Activated CD8-positive, alpha-beta memory T cell treated with anti-CD3 and anti-CD28 coated beads, Interleukin-2, amount 10 ng/mL, durations not matched to agents 7 days and 5 days (primary cell): Measurements from ENCODE around the gene NRL. TPM values are rescaled to one million over a fixed set of nuclear protein-coding genes. Genes with fewer than 3 reads are reported as not detected.

Experiments used
- ATAC-seq: fragments of 150-1000 bp; cut with Tn5 transposase; one replicate; pipeline ENCODE4 v1.10.0; 2021; ENCODE audit warnings: moderate library complexity
- CTCF ChIA-PET: fragments of 350-600 bp; sonication (Branson Sonifier 250); formaldehyde crosslinking; loops from one replicate; lab custom pipeline; 2021; ENCODE audit warnings: antibody characterized with exemption; lab: Charles Lee
- DNase-seq: peaks from one replicate; pipeline ENCODE4 v3.0.0-alpha.2; 2020
- H3K27ac Mint-ChIP-seq: one replicate; pipeline ENCODE4 v1.8.0; 2021; ENCODE audit warnings: mild to moderate bottlenecking, mixed read lengths
- H3K27me3 Mint-ChIP-seq: one replicate; pipeline ENCODE4 v1.8.0; 2021; ENCODE audit warnings: mixed read lengths
- H3K36me3 Mint-ChIP-seq: one replicate; pipeline ENCODE4 v1.8.0; 2021; ENCODE audit warnings: mild to moderate bottlenecking, mixed read lengths
- H3K4me1 Mint-ChIP-seq: one replicate; pipeline ENCODE4 v1.8.0; 2021; ENCODE audit warnings: mixed read lengths
- H3K4me3 Mint-ChIP-seq: one replicate; pipeline ENCODE4 v1.8.0; 2021; ENCODE audit warnings: mild to moderate bottlenecking, moderate library complexity, mixed read lengths
- H3K9me3 Mint-ChIP-seq: one replicate; pipeline ENCODE4 v1.8.0; 2022; ENCODE audit warnings: low read depth, mixed read lengths
- total RNA-seq, 2 experiments: library from RNA; stranded (reverse); gene quantifications; one replicate each; pipeline ENCODE4 v1.2.3, GENCODE V29; 2021

The NRL gene
- 1 to 10 TPM; 2.6 to 3.2 TPM for total RNA-seq

- Mint-ChIP-seq H3K36me3 (peaks cover 33% of the 10 kb centered on the region), H3K27me3 (no peaks in the 10 kb centered on the region), H3K27ac (peak within 1 kb of the TSS; percentile 100), H3K4me1 (peaks cover 30% of the 10 kb centered on the region), H3K9me3 (no peaks in the 10 kb centered on the region), H3K4me3 (peak within 1 kb of the TSS; percentile 99)
- peak; percentile 100 for DNase-seq
- peak; percentile 91 for ATAC-seq
- CTCF ChIA-PET = interaction anchor here (0.5 to 5.3 kb wide), 26 partner anchors 10 to 1132 kb away, joined by 3 to 52 read pairs (median 4); partner anchors contain the start of genes AJUBA, CARMIL3, EMC9 and IRF9
These were observed at the start of gene NRL, which contains the start of gene DCAF11 for GRCh38 chr14:24114532-24115421. Gene NRL (minus strand): TSS chr14:24114949. CDS start chr14:24082848, 32,101 bp downstream. Gene DCAF11 (plus strand): TSS chr14:24114777. CDS start chr14:24115595, 818 bp downstream.

GRCh38 chr14:24162093-24162492 is 47.3 kb upstream of the NRL start:
- Mint-ChIP-seq H3K36me3 (peaks cover 82% of the 10 kb centered on the region), H3K4me1 (peaks cover 54% of the 10 kb centered on the region), H3K4me3 (peak overlapping the region; percentile 93), H3K27ac (peak overlapping the region; percentile 99), H3K9me3 (no peaks in the 10 kb centered on the region), H3K27me3 (no peaks in the 10 kb centered on the region)
- CTCF ChIA-PET = interaction anchor here (1.1 to 5.0 kb wide), 20 partner anchors 9 to 146 kb away, joined by 3 to 99 read pairs (median 8); partner anchors contain the start of genes CARMIL3, CHMP4A, CIDEB and DCAF11
- DNase-seq = no peak
- no peak for ATAC-seq

GRCh38 chr14:24160850-24161804 is 46.4 kb upstream of the NRL start, which contains the start of gene IRF9:
Gene IRF9 (plus strand): TSS chr14:24161265. CDS start chr14:24162145, 880 bp downstream.
- H3K9me3 Mint-ChIP-seq = no peaks in the 10 kb centered on the region
- H3K36me3 Mint-ChIP-seq = peaks cover 78% of the 10 kb centered on the region
- no peaks in the 10 kb centered on the region for H3K27me3 Mint-ChIP-seq
- DNase-seq (peak; percentile 99), ATAC-seq (peak; percentile 87)
- H3K27ac Mint-ChIP-seq = peak within 1 kb of the TSS; percentile 99
- peak within 1 kb of the TSS; percentile 93 for H3K4me3 Mint-ChIP-seq
- CTCF ChIA-PET = interaction anchor here (0.6 to 5.0 kb wide), 34 partner anchors 8 to 270 kb away, joined by 3 to 99 read pairs (median 6); partner anchors contain the start of genes CARMIL3, CHMP4A, CIDEB and DCAF11
- peaks cover 50% of the 10 kb centered on the region for H3K4me1 Mint-ChIP-seq

- DNase-seq = no peak
- peak overlapping the region; percentile 99 for H3K27ac Mint-ChIP-seq
- CTCF ChIA-PET = interaction anchor here (0.6 to 5.0 kb wide), 27 partner anchors 11 to 270 kb away, joined by 3 to 99 read pairs (median 7); partner anchors contain the start of genes CHMP4A, CIDEB, DCAF11 and EMC9
- peaks cover 45% of the 10 kb centered on the region for H3K4me1 Mint-ChIP-seq
- no peaks in the 10 kb centered on the region for H3K27me3 Mint-ChIP-seq
- H3K36me3 Mint-ChIP-seq = peaks cover 78% of the 10 kb centered on the region
- no peak for ATAC-seq
- H3K4me3 Mint-ChIP-seq = no peak overlapping the region
- no peaks in the 10 kb centered on the region for H3K9me3 Mint-ChIP-seq
These were observed 45.7 kb upstream of the NRL start for GRCh38 chr14:24160499-24160849.

- H3K9me3 Mint-ChIP-seq = no peaks in the 10 kb centered on the region
These were observed 45.2 kb upstream of the NRL start for GRCh38 chr14:24159777-24160498.

GRCh38 chr14:24157331-24157730 is 42.6 kb upstream of the NRL start:
- peaks cover 22% of the 10 kb centered on the region for H3K4me1 Mint-ChIP-seq
- H3K4me3 Mint-ChIP-seq = no peak overlapping the region
- H3K27me3 Mint-ChIP-seq = no peaks in the 10 kb centered on the region
- ATAC-seq (no peak), DNase-seq (no peak)
- peaks cover 65% of the 10 kb centered on the region for H3K36me3 Mint-ChIP-seq
- H3K27ac Mint-ChIP-seq = no peak overlapping the region
- no peaks in the 10 kb centered on the region for H3K9me3 Mint-ChIP-seq
- CTCF ChIA-PET = interaction anchor here (1.0 kb wide), 1 partner anchor 11 kb away, joined by 5 read pairs; the partner anchor contains the start of genes PSME2 and RNF31

More at GRCh38 chr14:24159777-24160498, 45.2 kb upstream of the NRL start:
- H3K36me3 Mint-ChIP-seq = peaks cover 76% of the 10 kb centered on the region
- CTCF ChIA-PET = interaction anchor here (1.4 to 5.0 kb wide), 15 partner anchors 11 to 148 kb away, joined by 5 to 99 read pairs (median 14); partner anchors contain the start of genes CHMP4A, CIDEB, DCAF11 and EMC9
- DNase-seq (no peak), ATAC-seq (no peak)
- no peak overlapping the region for H3K4me3 Mint-ChIP-seq
- H3K27me3 Mint-ChIP-seq = no peaks in the 10 kb centered on the region
- peak overlapping the region; percentile 99 for H3K27ac Mint-ChIP-seq
- peaks cover 42% of the 10 kb centered on the region for H3K4me1 Mint-ChIP-seq

- Mint-ChIP-seq H3K27me3 (no peaks in the 10 kb centered on the region), H3K4me1 (peaks cover 18% of the 10 kb centered on the region), H3K27ac (peak overlapping the region; percentile 56), H3K36me3 (peaks cover 64% of the 10 kb centered on the region), H3K9me3 (no peaks in the 10 kb centered on the region), H3K4me3 (no peak overlapping the region)
- ATAC-seq = no peak
- DNase-seq = no peak
- CTCF ChIA-PET = interaction anchor here (1.0 kb wide), 1 partner anchor 10 kb away, joined by 5 read pairs; the partner anchor contains the start of genes PSME2 and RNF31
These were observed 42.1 kb upstream of the NRL start for GRCh38 chr14:24156840-24157239.

- CTCF ChIA-PET = interaction anchor here (1.1 kb wide), 1 partner anchor 14 kb away, joined by 3 read pairs; the partner anchor contains the start of gene EMC9
- ATAC-seq = no peak
- Mint-ChIP-seq H3K9me3 (no peaks in the 10 kb centered on the region), H3K27ac (no peak overlapping the region), H3K4me3 (no peak overlapping the region), H3K4me1 (peaks cover 16% of the 10 kb centered on the region), H3K27me3 (no peaks in the 10 kb centered on the region), H3K36me3 (peaks cover 65% of the 10 kb centered on the region)
- DNase-seq = no peak
These were observed 40.4 kb upstream of the NRL start for GRCh38 chr14:24155100-24155499.

GRCh38 chr14:24151404-24152080 is 36.8 kb upstream of the NRL start:
- no peaks in the 10 kb centered on the region for H3K9me3 Mint-ChIP-seq
- CTCF ChIA-PET = interaction anchor here (1.0 to 7.4 kb wide), 3 partner anchors 10 to 15 kb away, joined by 3 to 99 read pairs (median 7); partner anchors contain the start of genes EMC9, IRF9 and PSME1
- H3K27me3 Mint-ChIP-seq = no peaks in the 10 kb centered on the region
- H3K4me3 Mint-ChIP-seq = no peak overlapping the region
- no peak overlapping the region for H3K27ac Mint-ChIP-seq
- H3K36me3 Mint-ChIP-seq = peaks cover 66% of the 10 kb centered on the region
- ATAC-seq (no peak), DNase-seq (no peak)
- H3K4me1 Mint-ChIP-seq = peaks cover 33% of the 10 kb centered on the region

GRCh38 chr14:24150993-24151392 is 36.2 kb upstream of the NRL start:
- ATAC-seq = no peak
- Mint-ChIP-seq H3K9me3 (no peaks in the 10 kb centered on the region), H3K36me3 (peaks cover 67% of the 10 kb centered on the region), H3K4me1 (peaks cover 33% of the 10 kb centered on the region), H3K4me3 (no peak overlapping the region), H3K27me3 (no peaks in the 10 kb centered on the region), H3K27ac (no peak overlapping the region)
- CTCF ChIA-PET = interaction anchor here (2.0 to 7.4 kb wide), 2 partner anchors 10 kb away, joined by 7 to 99 read pairs; partner anchors contain the start of genes EMC9 and IRF9
- no peak for DNase-seq

- H3K4me3 Mint-ChIP-seq = no peak overlapping the region
- no peaks in the 10 kb centered on the region for H3K9me3 Mint-ChIP-seq
- CTCF ChIA-PET = interaction anchor here (2.0 to 7.4 kb wide), 2 partner anchors 9 to 10 kb away, joined by 7 to 99 read pairs; partner anchors contain the start of genes EMC9 and IRF9
- peaks cover 37% of the 10 kb centered on the region for H3K4me1 Mint-ChIP-seq
- peaks cover 67% of the 10 kb centered on the region for H3K36me3 Mint-ChIP-seq
- H3K27ac Mint-ChIP-seq = no peak overlapping the region
- H3K27me3 Mint-ChIP-seq = no peaks in the 10 kb centered on the region
- ATAC-seq = no peak
- no peak for DNase-seq
These were observed 35.8 kb upstream of the NRL start for GRCh38 chr14:24150567-24150966.
